ENCODE data around the gene PTPRZ1.

Gene PTPRZ1

DNA sequence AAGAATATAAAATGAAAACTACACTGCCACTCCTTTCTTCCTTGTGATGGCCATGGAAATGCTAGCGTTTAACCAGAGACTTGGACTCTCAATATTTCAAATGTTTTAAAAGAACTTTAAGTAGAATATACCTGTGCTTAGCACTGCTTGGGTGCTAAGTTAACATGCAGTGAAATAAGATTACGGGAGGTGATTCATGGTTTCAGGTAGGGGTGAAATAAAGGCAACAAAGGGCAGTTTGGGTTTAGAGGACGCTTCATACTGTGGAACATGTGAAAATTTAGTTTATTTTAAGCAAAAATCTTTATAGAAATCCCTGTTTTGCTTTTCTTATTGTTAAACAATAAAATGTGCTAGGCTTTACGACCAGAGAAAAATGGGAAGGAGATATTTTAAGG is 94.0 kb downstream of the PTPRZ1 start:
- Histone ChIP-seq H3K27ac (replicated peaks) (no peak overlapping the region), H3K27me3 (ENCODE audit: insufficient read depth, poor library complexity, severe bottlenecking) (no peaks in the 10 kb centered on the region), H3K4me3 (replicated peaks; ENCODE audit: insufficient read depth, low read length) (no peak overlapping the region)
- DNase-seq (ENCODE audit: low read depth in 1 of 2, low spot score in 1 of 2): no peak
- TF ChIP-seq SPI1 (IDR thresholded peaks at IDR 0.05; ENCODE audit: borderline replicate concordance, low read depth) (no peak), POLR2AphosphoS5 (IDR thresholded peaks at IDR 0.05; ENCODE audit: low read depth) (no peak), CTCF (IDR thresholded peaks at IDR 0.05; ENCODE audit: insufficient read depth, low read length) (no peak), GABPA (IDR thresholded peaks at IDR 0.05; ENCODE audit: low read depth) (no peak), REST (IDR thresholded peaks at IDR 0.05; ENCODE audit: insufficient replicate concordance, low read depth) (no peak)

GRCh38 chr7:121985476-121986030 is 112.6 kb downstream of the PTPRZ1 start:
- Histone ChIP-seq H3K27me3 (ENCODE audit: insufficient read depth, poor library complexity, severe bottlenecking) (no peaks in the 10 kb centered on the region), H3K4me3 (replicated peaks; ENCODE audit: insufficient read depth, low read length) (no peak overlapping the region), H3K27ac (replicated peaks) (no peak overlapping the region)
- TF ChIP-seq GABPA (IDR thresholded peaks at IDR 0.05; ENCODE audit: low read depth) (no peak), CTCF (IDR thresholded peaks at IDR 0.05; ENCODE audit: insufficient read depth, low read length) (no peak), SPI1 (IDR thresholded peaks at IDR 0.05; ENCODE audit: borderline replicate concordance, low read depth) (no peak), POLR2AphosphoS5 (IDR thresholded peaks at IDR 0.05; ENCODE audit: low read depth) (no peak), REST (IDR thresholded peaks at IDR 0.05; ENCODE audit: insufficient replicate concordance, low read depth) (no peak)
- no peak for DNase-seq (ENCODE audit: low read depth in 1 of 2, low spot score in 1 of 2)

GRCh38 chr7:121992068-121992467 is 119.1 kb downstream of the PTPRZ1 start:
- Histone ChIP-seq H3K27me3 (ENCODE audit: insufficient read depth, poor library complexity, severe bottlenecking) (no peaks in the 10 kb centered on the region), H3K27ac (replicated peaks) (no peak overlapping the region)

More at GRCh38 chr7:121992068-121992467, 119.1 kb downstream of the PTPRZ1 start:
- no peak overlapping the region for H3K4me3 ChIP-seq (replicated peaks; ENCODE audit: insufficient read depth, low read length)
- no peak for DNase-seq (ENCODE audit: low read depth in 1 of 2, low spot score in 1 of 2)
- no peak for TF ChIP-seq REST (IDR thresholded peaks at IDR 0.05; ENCODE audit: insufficient replicate concordance, low read depth)
- TF ChIP-seq GABPA (IDR thresholded peaks at IDR 0.05; ENCODE audit: low read depth): no peak
- TF ChIP-seq POLR2AphosphoS5 (IDR thresholded peaks at IDR 0.05; ENCODE audit: low read depth): no peak
- no peak for TF ChIP-seq CTCF (IDR thresholded peaks at IDR 0.05; ENCODE audit: insufficient read depth, low read length)
- no peak for TF ChIP-seq SPI1 (IDR thresholded peaks at IDR 0.05; ENCODE audit: borderline replicate concordance, low read depth)

Measured in HL-60 (cell line).